Stimulated activated naive CD8-positive, alpha-beta T cell treated with anti-CD3 and anti-CD28 coated beads, Interleukin-15, amount 100 ng/mL, for 72 hours (primary cell): ENCODE results near the gene TMEM245.

Experiments
- ATAC-seq: fragments of 150-1000 bp; cut with Tn5 transposase; 2 replicates; pipeline ENCODE4 v1.10.0; 2021; ENCODE audit warnings: mild to moderate bottlenecking, moderate library complexity
- DNase-seq, 2 donors: peaks; one replicate each; pipeline ENCODE4 v3.0.0; 2021 to 2022
- H3K27ac Mint-ChIP-seq, 2 donors: one replicate each; pipeline ENCODE4 v1.8.0; 2022; ENCODE audit warnings: mild to moderate bottlenecking in 2 of 2, mixed read lengths in 2 of 2, moderate library complexity in 2 of 2
- H3K27me3 Mint-ChIP-seq: one replicate; pipeline ENCODE4 v1.8.0; 2022; ENCODE audit warnings: mixed read lengths
- H3K4me1 Mint-ChIP-seq: one replicate; pipeline ENCODE4 v1.8.0; 2022; ENCODE audit warnings: mild to moderate bottlenecking, mixed read lengths
- H3K4me3 Mint-ChIP-seq, 2 donors: one replicate each; pipeline ENCODE4 v1.8.0; 2022; ENCODE audit warnings: mild to moderate bottlenecking in 2 of 2, mixed read lengths in 2 of 2, moderate library complexity in 1 of 2
- H3K9me3 Mint-ChIP-seq, 2 donors: one replicate each; pipeline ENCODE4 v1.8.0; 2022; ENCODE audit warnings: mixed read lengths in 2 of 2

TMEM245 gene

GRCh38 chr9:109098171-109098959 lies 21.4 kb downstream of the TMEM245 start:
- ATAC-seq = no peak
- H3K27me3 Mint-ChIP-seq = no peaks in the 10 kb centered on the region
- peak overlapping the region; percentile 0 to 42 for H3K27ac Mint-ChIP-seq
- no peak for DNase-seq
- peaks cover 8 to 9% of the 10 kb centered on the region in 2 donors for H3K9me3 Mint-ChIP-seq
- H3K4me3 Mint-ChIP-seq = peak overlapping the region in 1 of 2 donors; percentile 11
- H3K4me1 Mint-ChIP-seq = peaks cover 95% of the 10 kb centered on the region

- ATAC-seq = no peak
Observed at GRCh38 chr9:109097146-109097545, 22.6 kb downstream of the TMEM245 start.

GRCh38 chr9:109095321-109095720 lies 24.4 kb downstream of the TMEM245 start:
- H3K27ac Mint-ChIP-seq = no peak overlapping the region
- no peaks in the 10 kb centered on the region for H3K27me3 Mint-ChIP-seq
- peaks cover 84% of the 10 kb centered on the region for H3K4me1 Mint-ChIP-seq
- no peak for ATAC-seq
- H3K4me3 Mint-ChIP-seq = no peak overlapping the region
- DNase-seq = no peak
- H3K9me3 Mint-ChIP-seq = no peaks in the 10 kb centered on the region

More at GRCh38 chr9:109097146-109097545, 22.6 kb downstream of the TMEM245 start:
- DNase-seq = no peak
- no peaks in the 10 kb centered on the region for H3K27me3 Mint-ChIP-seq
- H3K9me3 Mint-ChIP-seq = no peaks in the 10 kb centered on the region
- peak overlapping the region; percentile 12 to 47 for H3K4me3 Mint-ChIP-seq
- peak overlapping the region in 1 of 2 donors; percentile 81 for H3K27ac Mint-ChIP-seq
- H3K4me1 Mint-ChIP-seq = peaks cover 95% of the 10 kb centered on the region

GRCh38 chr9:109094268-109094667 lies 25.5 kb downstream of the TMEM245 start:
- H3K4me1 Mint-ChIP-seq = peaks cover 74% of the 10 kb centered on the region
- no peak overlapping the region for H3K4me3 Mint-ChIP-seq
- DNase-seq (no peak), ATAC-seq (no peak)
- H3K27me3 Mint-ChIP-seq = no peaks in the 10 kb centered on the region
- H3K27ac Mint-ChIP-seq = no peak overlapping the region
- H3K9me3 Mint-ChIP-seq = no peaks in the 10 kb centered on the region

- Mint-ChIP-seq H3K4me3 (no peak overlapping the region), H3K27ac (peak overlapping the region in 1 of 2 donors; percentile 24), H3K27me3 (no peaks in the 10 kb centered on the region), H3K4me1 (peaks cover 57% of the 10 kb centered on the region), H3K9me3 (no peaks in the 10 kb centered on the region)
- DNase-seq (no peak), ATAC-seq (no peak)
Observed at GRCh38 chr9:109092587-109092986, 27.2 kb downstream of the TMEM245 start.

GRCh38 chr9:109092051-109092580 lies 27.6 kb downstream of the TMEM245 start:
- Mint-ChIP-seq H3K4me1 (peaks cover 53% of the 10 kb centered on the region), H3K27ac (peak overlapping the region in 1 of 2 donors; percentile 44), H3K9me3 (no peaks in the 10 kb centered on the region), H3K27me3 (no peaks in the 10 kb centered on the region), H3K4me3 (peak overlapping the region in 1 of 2 donors; percentile 39)
- ATAC-seq = peak; percentile 93
- DNase-seq = no peak

- no peaks in the 10 kb centered on the region for H3K9me3 Mint-ChIP-seq
- DNase-seq (no peak), ATAC-seq (no peak)
- H3K4me1 Mint-ChIP-seq = peaks cover 26% of the 10 kb centered on the region
- peak overlapping the region in 1 of 2 donors; percentile 49 for H3K27ac Mint-ChIP-seq
- no peaks in the 10 kb centered on the region for H3K27me3 Mint-ChIP-seq
- no peak overlapping the region for H3K4me3 Mint-ChIP-seq
Observed at GRCh38 chr9:109088221-109088620, 31.5 kb downstream of the TMEM245 start.

- no peak overlapping the region for H3K4me3 Mint-ChIP-seq
- no peaks in the 10 kb centered on the region for H3K9me3 Mint-ChIP-seq
- peaks cover 22% of the 10 kb centered on the region for H3K4me1 Mint-ChIP-seq
- DNase-seq (no peak), ATAC-seq (no peak)
- no peak overlapping the region for H3K27ac Mint-ChIP-seq
- no peaks in the 10 kb centered on the region for H3K27me3 Mint-ChIP-seq
Observed at GRCh38 chr9:109087795-109088194, 32.0 kb downstream of the TMEM245 start.

GRCh38 chr9:109086221-109086620 lies 33.5 kb downstream of the TMEM245 start:
- Mint-ChIP-seq H3K27ac (no peak overlapping the region), H3K9me3 (no peaks in the 10 kb centered on the region), H3K4me3 (no peak overlapping the region), H3K4me1 (peaks cover 10% of the 10 kb centered on the region), H3K27me3 (no peaks in the 10 kb centered on the region)
- ATAC-seq (no peak), DNase-seq (no peak)

GRCh38 chr9:109085510-109085909 lies 34.2 kb downstream of the TMEM245 start:
- H3K27ac Mint-ChIP-seq = no peak overlapping the region
- DNase-seq (no peak), ATAC-seq (no peak)
- H3K4me3 Mint-ChIP-seq = no peak overlapping the region
- no peaks in the 10 kb centered on the region for H3K27me3 Mint-ChIP-seq
- peaks cover 10% of the 10 kb centered on the region for H3K4me1 Mint-ChIP-seq
- H3K9me3 Mint-ChIP-seq = no peaks in the 10 kb centered on the region

GRCh38 chr9:109083813-109084405 lies 35.8 kb downstream of the TMEM245 start:
- DNase-seq (no peak), ATAC-seq (no peak)
- Mint-ChIP-seq H3K27me3 (no peaks in the 10 kb centered on the region), H3K9me3 (no peaks in the 10 kb centered on the region), H3K4me3 (no peak overlapping the region), H3K27ac (no peak overlapping the region), H3K4me1 (peaks cover 10% of the 10 kb centered on the region)

- Mint-ChIP-seq H3K4me1 (peaks cover 10% of the 10 kb centered on the region), H3K27ac (no peak overlapping the region)
- no peak for ATAC-seq
Observed at GRCh38 chr9:109083141-109083540, 36.6 kb downstream of the TMEM245 start.

GRCh38 chr9:109082091-109082620 lies 37.6 kb downstream of the TMEM245 start:
- no peak for ATAC-seq
- Mint-ChIP-seq H3K4me1 (peaks cover 10% of the 10 kb centered on the region), H3K27ac (no peak overlapping the region)

More at GRCh38 chr9:109083141-109083540, 36.6 kb downstream of the TMEM245 start:
- no peaks in the 10 kb centered on the region for H3K9me3 Mint-ChIP-seq
- H3K27me3 Mint-ChIP-seq = no peaks in the 10 kb centered on the region
- H3K4me3 Mint-ChIP-seq = no peak overlapping the region
- no peak for DNase-seq

GRCh38 chr9:109074236-109074889 lies 45.4 kb downstream of the TMEM245 start:
- no peaks in the 10 kb centered on the region for H3K9me3 Mint-ChIP-seq
- no peak overlapping the region for H3K4me3 Mint-ChIP-seq
- ATAC-seq (no peak), DNase-seq (no peak)
- H3K27ac Mint-ChIP-seq = peak overlapping the region in 1 of 2 donors; percentile 58
- H3K4me1 Mint-ChIP-seq = peaks cover 9% of the 10 kb centered on the region
- H3K27me3 Mint-ChIP-seq = no peaks in the 10 kb centered on the region

More at GRCh38 chr9:109082091-109082620, 37.6 kb downstream of the TMEM245 start:
- H3K9me3 Mint-ChIP-seq = no peaks in the 10 kb centered on the region
- H3K27me3 Mint-ChIP-seq = no peaks in the 10 kb centered on the region
- no peak overlapping the region for H3K4me3 Mint-ChIP-seq
- no peak for DNase-seq

- no peak for ATAC-seq
- Mint-ChIP-seq H3K4me3 (no peak overlapping the region), H3K27ac (no peak overlapping the region), H3K9me3 (no peaks in the 10 kb centered on the region), H3K27me3 (no peaks in the 10 kb centered on the region), H3K4me1 (peaks cover 9% of the 10 kb centered on the region)
- no peak for DNase-seq
Observed at GRCh38 chr9:109072821-109073435, 46.8 kb downstream of the TMEM245 start.
